ENCODE data around the gene TBC1D9.

Gene TBC1D9

GRCh38 chr4:140609548-140610425, 146.4 kb downstream of the TBC1D9 start:
- H3K4me1 ChIP-seq (ENCODE audit: control insufficient read depth, insufficient read depth, low read length): peaks cover 5% of the 10 kb centered on the region
- no peaks in the 10 kb centered on the region for H3K27me3 ChIP-seq (ENCODE audit: control insufficient read depth, insufficient read depth, low read length)
- no peak overlapping the region for H3K4me3 ChIP-seq (ENCODE audit: low read length)
- H3K36me3 ChIP-seq (ENCODE audit: control insufficient read depth, insufficient read depth, low read length): no peaks in the 10 kb centered on the region
- no peaks in the 10 kb centered on the region for H3K9me3 ChIP-seq (ENCODE audit: control insufficient read depth, low read length)
- no peak overlapping the region for H3K9ac ChIP-seq (ENCODE audit: low read length)

DNA sequence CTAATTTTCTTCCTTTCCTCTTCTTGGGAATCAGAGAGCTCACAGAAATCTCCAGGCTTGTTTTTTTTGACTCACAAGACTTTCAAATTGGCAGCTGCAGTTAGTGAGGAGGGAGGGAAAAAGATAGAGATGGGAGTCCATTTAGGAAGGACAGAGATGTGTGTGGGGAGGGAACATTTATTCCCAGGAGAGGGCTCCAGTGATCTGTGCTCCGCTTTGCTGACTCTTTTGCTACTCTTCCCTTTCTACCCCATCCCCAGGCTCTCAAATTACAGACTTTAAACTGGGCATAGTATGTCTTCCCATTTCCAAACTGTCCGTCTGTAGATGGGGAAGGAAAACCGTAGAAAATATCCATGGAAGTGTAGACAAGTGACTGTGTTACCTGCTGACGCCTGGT, 148.3 kb downstream of the TBC1D9 start:
- Histone ChIP-seq H3K4me3 (ENCODE audit: low read length) (no peak overlapping the region), H3K36me3 (ENCODE audit: control insufficient read depth, insufficient read depth, low read length) (no peaks in the 10 kb centered on the region), H3K4me1 (ENCODE audit: control insufficient read depth, insufficient read depth, low read length) (peaks cover 5% of the 10 kb centered on the region)

DNA sequence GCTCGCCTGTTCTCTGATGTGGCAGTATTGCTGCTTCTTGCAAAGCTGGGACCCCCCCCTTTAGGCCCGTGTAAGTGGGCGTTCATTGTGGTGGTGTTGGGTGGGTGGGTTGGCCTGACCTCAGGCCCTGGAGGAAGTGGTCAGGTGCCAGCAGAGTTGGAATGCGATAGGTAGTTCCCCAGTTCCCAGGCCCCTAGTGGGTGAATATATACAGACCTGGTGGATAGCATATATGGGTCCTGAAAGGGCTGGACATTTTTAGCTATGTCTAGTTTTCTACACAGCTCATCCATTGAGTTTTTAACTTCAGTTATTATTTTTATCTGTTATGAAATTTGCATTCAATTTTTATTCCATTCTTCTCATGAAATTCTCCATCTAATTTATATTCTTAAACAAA, 151.6 kb downstream of the TBC1D9 start:
- Histone ChIP-seq H3K4me3 (ENCODE audit: low read length) (no peak overlapping the region), H3K4me1 (ENCODE audit: control insufficient read depth, insufficient read depth, low read length) (peaks cover under 1% of the 10 kb centered on the region), H3K9ac (ENCODE audit: low read length) (no peak overlapping the region), H3K36me3 (ENCODE audit: control insufficient read depth, insufficient read depth, low read length) (no peaks in the 10 kb centered on the region), H3K9me3 (ENCODE audit: control insufficient read depth, low read length) (no peaks in the 10 kb centered on the region), H3K27me3 (ENCODE audit: control insufficient read depth, insufficient read depth, low read length) (peaks cover 3% of the 10 kb centered on the region)

More for the DNA sequence above, 148.3 kb downstream of the TBC1D9 start:
- Histone ChIP-seq H3K27me3 (ENCODE audit: control insufficient read depth, insufficient read depth, low read length) (no peaks in the 10 kb centered on the region), H3K9ac (ENCODE audit: low read length) (no peak overlapping the region), H3K9me3 (ENCODE audit: control insufficient read depth, low read length) (no peaks in the 10 kb centered on the region)

- no peaks in the 10 kb centered on the region for H3K9me3 ChIP-seq (ENCODE audit: control insufficient read depth, low read length)
- H3K36me3 ChIP-seq (ENCODE audit: control insufficient read depth, insufficient read depth, low read length): no peaks in the 10 kb centered on the region
- peaks cover 3% of the 10 kb centered on the region for H3K27me3 ChIP-seq (ENCODE audit: control insufficient read depth, insufficient read depth, low read length)
- no peak overlapping the region for H3K4me3 ChIP-seq (ENCODE audit: low read length)
- H3K4me1 ChIP-seq (ENCODE audit: control insufficient read depth, insufficient read depth, low read length): no peaks in the 10 kb centered on the region
- H3K9ac ChIP-seq (ENCODE audit: low read length): no peak overlapping the region
Measured at GRCh38 chr4:140603286-140603685, 152.9 kb downstream of the TBC1D9 start.

- Histone ChIP-seq H3K9ac (ENCODE audit: low read length) (no peak overlapping the region), H3K4me3 (ENCODE audit: low read length) (no peak overlapping the region), H3K36me3 (ENCODE audit: control insufficient read depth, insufficient read depth, low read length) (no peaks in the 10 kb centered on the region), H3K27me3 (ENCODE audit: control insufficient read depth, insufficient read depth, low read length) (peaks cover 3% of the 10 kb centered on the region), H3K9me3 (ENCODE audit: control insufficient read depth, low read length) (no peaks in the 10 kb centered on the region), H3K4me1 (ENCODE audit: control insufficient read depth, insufficient read depth, low read length) (no peaks in the 10 kb centered on the region)
Measured at GRCh38 chr4:140602714-140603113, 153.5 kb downstream of the TBC1D9 start.

GRCh38 chr4:140600408-140600807, 155.8 kb downstream of the TBC1D9 start:
- Histone ChIP-seq H3K4me3 (ENCODE audit: low read length) (no peak overlapping the region), H3K27me3 (ENCODE audit: control insufficient read depth, insufficient read depth, low read length) (peaks cover 3% of the 10 kb centered on the region), H3K9me3 (ENCODE audit: control insufficient read depth, low read length) (no peaks in the 10 kb centered on the region), H3K36me3 (ENCODE audit: control insufficient read depth, insufficient read depth, low read length) (no peaks in the 10 kb centered on the region), H3K9ac (ENCODE audit: low read length) (no peak overlapping the region), H3K4me1 (ENCODE audit: control insufficient read depth, insufficient read depth, low read length) (no peaks in the 10 kb centered on the region)

GRCh38 chr4:140595065-140595464, 161.1 kb downstream of the TBC1D9 start:
- H3K27me3 ChIP-seq (ENCODE audit: control insufficient read depth, insufficient read depth, low read length): no peaks in the 10 kb centered on the region
- H3K36me3 ChIP-seq (ENCODE audit: control insufficient read depth, insufficient read depth, low read length): no peaks in the 10 kb centered on the region
- no peaks in the 10 kb centered on the region for H3K9me3 ChIP-seq (ENCODE audit: control insufficient read depth, low read length)
- H3K4me1 ChIP-seq (ENCODE audit: control insufficient read depth, insufficient read depth, low read length): no peaks in the 10 kb centered on the region
- no peak overlapping the region for H3K9ac ChIP-seq (ENCODE audit: low read length)
- no peak overlapping the region for H3K4me3 ChIP-seq (ENCODE audit: low read length)

- Histone ChIP-seq H3K27me3 (ENCODE audit: control insufficient read depth, insufficient read depth, low read length) (peaks cover 12% of the 10 kb centered on the region), H3K9me3 (ENCODE audit: control insufficient read depth, low read length) (no peaks in the 10 kb centered on the region), H3K4me3 (ENCODE audit: low read length) (no peak overlapping the region), H3K9ac (ENCODE audit: low read length) (no peak overlapping the region), H3K36me3 (ENCODE audit: control insufficient read depth, insufficient read depth, low read length) (no peaks in the 10 kb centered on the region), H3K4me1 (ENCODE audit: control insufficient read depth, insufficient read depth, low read length) (no peaks in the 10 kb centered on the region)
Measured at GRCh38 chr4:140584439-140584838, 171.7 kb downstream of the TBC1D9 start.

DNA sequence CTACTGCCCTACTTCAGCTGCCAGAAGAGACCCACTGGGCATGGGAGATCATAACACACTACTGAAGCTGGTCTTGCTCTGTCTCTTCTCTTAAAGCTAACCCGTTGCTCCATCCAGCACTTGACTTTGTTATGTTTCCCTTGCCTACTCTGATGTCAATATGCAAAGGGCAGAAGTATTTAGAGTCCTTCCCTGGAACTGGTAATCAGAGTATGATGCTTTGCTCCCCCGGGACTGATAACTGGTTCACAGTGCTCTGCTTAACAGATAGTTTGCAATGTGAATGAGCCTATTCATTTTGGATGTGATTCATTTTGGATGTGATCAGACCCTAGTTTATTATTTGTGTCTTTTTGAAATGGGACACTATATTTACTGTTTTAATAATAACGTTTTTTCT, 175.1 kb downstream of the TBC1D9 start:
- H3K36me3 ChIP-seq (ENCODE audit: control insufficient read depth, insufficient read depth, low read length): no peaks in the 10 kb centered on the region
- H3K4me3 ChIP-seq (ENCODE audit: low read length): no peak overlapping the region
- H3K4me1 ChIP-seq (ENCODE audit: control insufficient read depth, insufficient read depth, low read length): no peaks in the 10 kb centered on the region
- H3K27me3 ChIP-seq (ENCODE audit: control insufficient read depth, insufficient read depth, low read length): peaks cover 39% of the 10 kb centered on the region
- H3K9ac ChIP-seq (ENCODE audit: low read length): no peak overlapping the region
- H3K9me3 ChIP-seq (ENCODE audit: control insufficient read depth, low read length): no peaks in the 10 kb centered on the region

- Histone ChIP-seq H3K4me1 (ENCODE audit: control insufficient read depth, insufficient read depth, low read length) (no peaks in the 10 kb centered on the region), H3K27me3 (ENCODE audit: control insufficient read depth, insufficient read depth, low read length) (peaks cover 44% of the 10 kb centered on the region), H3K9ac (ENCODE audit: low read length) (no peak overlapping the region), H3K9me3 (ENCODE audit: control insufficient read depth, low read length) (no peaks in the 10 kb centered on the region), H3K4me3 (ENCODE audit: low read length) (no peak overlapping the region), H3K36me3 (ENCODE audit: control insufficient read depth, insufficient read depth, low read length) (no peaks in the 10 kb centered on the region)
Measured at GRCh38 chr4:140579278-140579677, 176.9 kb downstream of the TBC1D9 start.

GRCh38 chr4:140575489-140575888, 180.7 kb downstream of the TBC1D9 start:
- H3K9me3 ChIP-seq (ENCODE audit: control insufficient read depth, low read length): no peaks in the 10 kb centered on the region
- no peak overlapping the region for H3K4me3 ChIP-seq (ENCODE audit: low read length)
- H3K9ac ChIP-seq (ENCODE audit: low read length): no peak overlapping the region
- H3K36me3 ChIP-seq (ENCODE audit: control insufficient read depth, insufficient read depth, low read length): no peaks in the 10 kb centered on the region
- H3K27me3 ChIP-seq (ENCODE audit: control insufficient read depth, insufficient read depth, low read length): peaks cover 57% of the 10 kb centered on the region
- H3K4me1 ChIP-seq (ENCODE audit: control insufficient read depth, insufficient read depth, low read length): no peaks in the 10 kb centered on the region

- H3K27me3 ChIP-seq (ENCODE audit: control insufficient read depth, insufficient read depth, low read length): peaks cover 63% of the 10 kb centered on the region
- H3K36me3 ChIP-seq (ENCODE audit: control insufficient read depth, insufficient read depth, low read length): no peaks in the 10 kb centered on the region
- no peaks in the 10 kb centered on the region for H3K9me3 ChIP-seq (ENCODE audit: control insufficient read depth, low read length)
- H3K4me1 ChIP-seq (ENCODE audit: control insufficient read depth, insufficient read depth, low read length): peaks cover 12% of the 10 kb centered on the region
- H3K9ac ChIP-seq (ENCODE audit: low read length): no peak overlapping the region
- H3K4me3 ChIP-seq (ENCODE audit: low read length): no peak overlapping the region
Measured at GRCh38 chr4:140571620-140572019, 184.6 kb downstream of the TBC1D9 start.

Measured in mucosa of stomach (tissue), 1 donor.